OCI-LY7 (cell line): ENCODE data around the gene HMCN1.

ENCODE experiments used
- CTCF ChIP-seq: fragments of 200-600 bp; sonication (generic); conservative IDR thresholded peaks from 2 replicates; pipeline ENCODE4 v1.5.1; 2014; ENCODE audit warnings: mild to moderate bottlenecking, antibody characterized with exemption, low read length, moderate library complexity, mixed read lengths
- EZH2phosphoT487 ChIP-seq: fragments of 200-600 bp; sonication (generic); IDR thresholded peaks from 2 replicates; pipeline ENCODE4 v1.6.1; 2018; ENCODE audit warnings: low read depth, borderline replicate concordance, mild to moderate bottlenecking, mixed run types, antibody characterized with exemption, low read length, moderate library complexity, mixed read lengths

- TF ChIP-seq CTCF (no peak), EZH2phosphoT487 (no peak)
Observed at GRCh38 chr1:186094172-186094571, 360.0 kb downstream of the HMCN1 start.
